ENCODE measurements around the gene KRTAP4-3.
"Not testable (repeated sequence)": the region's sequence is repeated elsewhere in the genome, so short reads cannot be mapped to it uniquely, and the experiment has no call there.

The KRTAP4-3 gene

GRCh38 chr17:41178341-41178740 lies 10.3 kb upstream of the KRTAP4-3 start:
- H3K36me3 Mint-ChIP-seq (ENCODE audit: insufficient read depth) = no peaks in the 10 kb centered on the region
- no peaks in the 10 kb centered on the region for H3K9me3 Mint-ChIP-seq
- no peak for DNase-seq (ENCODE audit: low spot score in 2 of 2)
- H3K4me1 Mint-ChIP-seq = peaks cover 3% of the 10 kb centered on the region
- H3K27me3 Mint-ChIP-seq = peaks cover 9% of the 10 kb centered on the region
- ATAC-seq (replicated peaks; ENCODE audit: extremely low read depth, poor library complexity, severe bottlenecking) = no peak
- H3K27ac Mint-ChIP-seq (ENCODE audit: low read depth) = no peak overlapping the region
- no peak overlapping the region for H3K4me3 Mint-ChIP-seq

GRCh38 chr17:41177727-41178271 lies 9.8 kb upstream of the KRTAP4-3 start, which contains the start of gene KRTAP4-2:
Gene KRTAP4-2, minus strand, starts transcription at chr17:41178221. Its CDS starts 57 bp downstream, at chr17:41178164.
- Mint-ChIP-seq H3K9me3 (no peaks in the 10 kb centered on the region), H3K4me1 (peaks cover 5% of the 10 kb centered on the region), H3K4me3 (no peak within 1 kb of the TSS), H3K27ac (ENCODE audit: low read depth) (no peak within 1 kb of the TSS), H3K36me3 (ENCODE audit: insufficient read depth) (no peaks in the 10 kb centered on the region), H3K27me3 (peaks cover 11% of the 10 kb centered on the region)
- ATAC-seq (replicated peaks; ENCODE audit: extremely low read depth, poor library complexity, severe bottlenecking) (no peak), DNase-seq (ENCODE audit: low spot score in 2 of 2) (no peak)

GRCh38 chr17:41176744-41177387 lies 8.8 kb upstream of the KRTAP4-3 start:
- H3K36me3 Mint-ChIP-seq (ENCODE audit: insufficient read depth) = peaks cover under 1% of the 10 kb centered on the region
- H3K27ac Mint-ChIP-seq (ENCODE audit: low read depth) = no peak overlapping the region
- H3K4me3 Mint-ChIP-seq = no peak overlapping the region
- DNase-seq (ENCODE audit: low spot score in 2 of 2) = no peak
- H3K4me1 Mint-ChIP-seq = peaks cover 5% of the 10 kb centered on the region
- peaks cover 20% of the 10 kb centered on the region for H3K27me3 Mint-ChIP-seq
- H3K9me3 Mint-ChIP-seq = no peaks in the 10 kb centered on the region
- no peak for ATAC-seq (replicated peaks; ENCODE audit: extremely low read depth, poor library complexity, severe bottlenecking)

- H3K4me1 Mint-ChIP-seq = peaks cover 5% of the 10 kb centered on the region
- H3K27me3 Mint-ChIP-seq = peaks cover 21% of the 10 kb centered on the region
- H3K27ac Mint-ChIP-seq (ENCODE audit: low read depth) = no peak overlapping the region
- DNase-seq (ENCODE audit: low spot score in 2 of 2) = no peak
- no peak overlapping the region for H3K4me3 Mint-ChIP-seq
- ATAC-seq (replicated peaks; ENCODE audit: extremely low read depth, poor library complexity, severe bottlenecking) = no peak
- peaks cover 2% of the 10 kb centered on the region for H3K36me3 Mint-ChIP-seq (ENCODE audit: insufficient read depth)
- H3K9me3 Mint-ChIP-seq = no peaks in the 10 kb centered on the region
Measured at GRCh38 chr17:41171886-41172285, 3.9 kb upstream of the KRTAP4-3 start.

- H3K27me3 Mint-ChIP-seq = peaks cover 17% of the 10 kb centered on the region
- H3K4me3 Mint-ChIP-seq = no peak overlapping the region
- ATAC-seq (replicated peaks; ENCODE audit: extremely low read depth, poor library complexity, severe bottlenecking) = no peak
- H3K9me3 Mint-ChIP-seq = no peaks in the 10 kb centered on the region
- DNase-seq (ENCODE audit: low spot score in 2 of 2) = no peak
- H3K27ac Mint-ChIP-seq (ENCODE audit: low read depth) = no peak overlapping the region
- H3K36me3 Mint-ChIP-seq (ENCODE audit: insufficient read depth) = peaks cover 2% of the 10 kb centered on the region
- no peaks in the 10 kb centered on the region for H3K4me1 Mint-ChIP-seq
Measured at GRCh38 chr17:41167561-41167960, 460 bp downstream of the KRTAP4-3 start.

- ATAC-seq (replicated peaks; ENCODE audit: extremely low read depth, poor library complexity, severe bottlenecking) (no peak), DNase-seq (ENCODE audit: low spot score in 2 of 2) (no peak)
- Mint-ChIP-seq H3K4me1 (no peaks in the 10 kb centered on the region), H3K36me3 (ENCODE audit: insufficient read depth) (no peaks in the 10 kb centered on the region), H3K27ac (ENCODE audit: low read depth) (no peak overlapping the region), H3K27me3 (peaks cover 22% of the 10 kb centered on the region), H3K4me3 (no peak overlapping the region), H3K9me3 (no peaks in the 10 kb centered on the region)
Measured at GRCh38 chr17:41163828-41164227, 4.2 kb downstream of the KRTAP4-3 start.

- Mint-ChIP-seq H3K36me3 (ENCODE audit: insufficient read depth) (no peaks in the 10 kb centered on the region), H3K27me3 (peaks cover 49% of the 10 kb centered on the region), H3K4me3 (no peak within 1 kb of the TSS), H3K4me1 (no peaks in the 10 kb centered on the region), H3K27ac (ENCODE audit: low read depth) (no peak within 1 kb of the TSS), H3K9me3 (no peaks in the 10 kb centered on the region)
- ATAC-seq (replicated peaks; ENCODE audit: extremely low read depth, poor library complexity, severe bottlenecking) (no peak), DNase-seq (ENCODE audit: low spot score in 2 of 2) (no peak)
Measured at GRCh38 chr17:41160648-41161047, 7.4 kb downstream of the KRTAP4-3 start, which contains the start of gene KRTAP4-4. Gene KRTAP4-4, minus strand, starts transcription at chr17:41160748. Its CDS starts 57 bp downstream, at chr17:41160691.

- DNase-seq (ENCODE audit: low spot score in 2 of 2); H3K36me3 Mint-ChIP-seq (ENCODE audit: insufficient read depth); ATAC-seq (replicated peaks; ENCODE audit: extremely low read depth, poor library complexity, severe bottlenecking); H3K9me3 Mint-ChIP-seq; H3K4me3 Mint-ChIP-seq; H3K4me1 Mint-ChIP-seq; H3K27ac Mint-ChIP-seq (ENCODE audit: low read depth): not testable (repeated sequence)
- H3K27me3 Mint-ChIP-seq = peaks cover 54% of the 10 kb centered on the region
Measured at GRCh38 chr17:41160190-41160589, 7.8 kb downstream of the KRTAP4-3 start.

GRCh38 chr17:41153856-41154255 lies 14.2 kb downstream of the KRTAP4-3 start:
- H3K36me3 Mint-ChIP-seq (ENCODE audit: insufficient read depth) = no peaks in the 10 kb centered on the region
- H3K4me3 Mint-ChIP-seq = no peak overlapping the region
- H3K27ac Mint-ChIP-seq (ENCODE audit: low read depth) = no peak overlapping the region
- H3K9me3 Mint-ChIP-seq = no peaks in the 10 kb centered on the region
- ATAC-seq (replicated peaks; ENCODE audit: extremely low read depth, poor library complexity, severe bottlenecking) (no peak), DNase-seq (ENCODE audit: low spot score in 2 of 2) (no peak)
- no peaks in the 10 kb centered on the region for H3K4me1 Mint-ChIP-seq
- H3K27me3 Mint-ChIP-seq = peaks cover 58% of the 10 kb centered on the region

GRCh38 chr17:41151525-41151924 lies 16.5 kb downstream of the KRTAP4-3 start:
- no peaks in the 10 kb centered on the region for H3K4me1 Mint-ChIP-seq

GRCh38 chr17:41150026-41150425 lies 18.0 kb downstream of the KRTAP4-3 start:
- peaks cover 28% of the 10 kb centered on the region for H3K27me3 Mint-ChIP-seq
- H3K4me1 Mint-ChIP-seq = no peaks in the 10 kb centered on the region
- no peak overlapping the region for H3K27ac Mint-ChIP-seq (ENCODE audit: low read depth)
- no peaks in the 10 kb centered on the region for H3K9me3 Mint-ChIP-seq
- DNase-seq (ENCODE audit: low spot score in 2 of 2) (no peak), ATAC-seq (replicated peaks; ENCODE audit: extremely low read depth, poor library complexity, severe bottlenecking) (no peak)
- no peaks in the 10 kb centered on the region for H3K36me3 Mint-ChIP-seq (ENCODE audit: insufficient read depth)
- no peak overlapping the region for H3K4me3 Mint-ChIP-seq

More at GRCh38 chr17:41151525-41151924, 16.5 kb downstream of the KRTAP4-3 start:
- Mint-ChIP-seq H3K36me3 (ENCODE audit: insufficient read depth) (no peaks in the 10 kb centered on the region), H3K9me3 (no peaks in the 10 kb centered on the region), H3K27ac (ENCODE audit: low read depth) (no peak overlapping the region), H3K4me3 (no peak overlapping the region), H3K27me3 (peaks cover 42% of the 10 kb centered on the region)
- ATAC-seq (replicated peaks; ENCODE audit: extremely low read depth, poor library complexity, severe bottlenecking) (no peak), DNase-seq (ENCODE audit: low spot score in 2 of 2) (no peak)

GRCh38 chr17:41149652-41149985 lies 18.4 kb downstream of the KRTAP4-3 start, which contains the start of gene KRTAP4-5:
Gene KRTAP4-5, minus strand, starts transcription at chr17:41149825. Its CDS starts 58 bp downstream, at chr17:41149767.
- no peak for ATAC-seq (replicated peaks; ENCODE audit: extremely low read depth, poor library complexity, severe bottlenecking)
- H3K27ac Mint-ChIP-seq (ENCODE audit: low read depth) = peak within 1 kb of the TSS; percentile 14

GRCh38 chr17:41148971-41149651 lies 18.9 kb downstream of the KRTAP4-3 start:
- not testable (repeated sequence) for H3K4me3 Mint-ChIP-seq; H3K9me3 Mint-ChIP-seq; H3K36me3 Mint-ChIP-seq (ENCODE audit: insufficient read depth); H3K4me1 Mint-ChIP-seq; DNase-seq (ENCODE audit: low spot score in 2 of 2); ATAC-seq (replicated peaks; ENCODE audit: extremely low read depth, poor library complexity, severe bottlenecking)
- Mint-ChIP-seq H3K27me3 (peaks cover 19% of the 10 kb centered on the region), H3K27ac (ENCODE audit: low read depth) (peak overlapping the region; percentile 14)

More at GRCh38 chr17:41149652-41149985, 18.4 kb downstream of the KRTAP4-3 start, which contains the start of gene KRTAP4-5:
- H3K4me3 Mint-ChIP-seq = no peak within 1 kb of the TSS
- H3K9me3 Mint-ChIP-seq = no peaks in the 10 kb centered on the region
- no peaks in the 10 kb centered on the region for H3K4me1 Mint-ChIP-seq
- no peaks in the 10 kb centered on the region for H3K36me3 Mint-ChIP-seq (ENCODE audit: insufficient read depth)
- peaks cover 24% of the 10 kb centered on the region for H3K27me3 Mint-ChIP-seq
- no peak for DNase-seq (ENCODE audit: low spot score in 2 of 2)

All from central memory CD8-positive, alpha-beta T cell (primary cell).